Measurements from ENCODE around the gene MFSD2B.

DNA sequence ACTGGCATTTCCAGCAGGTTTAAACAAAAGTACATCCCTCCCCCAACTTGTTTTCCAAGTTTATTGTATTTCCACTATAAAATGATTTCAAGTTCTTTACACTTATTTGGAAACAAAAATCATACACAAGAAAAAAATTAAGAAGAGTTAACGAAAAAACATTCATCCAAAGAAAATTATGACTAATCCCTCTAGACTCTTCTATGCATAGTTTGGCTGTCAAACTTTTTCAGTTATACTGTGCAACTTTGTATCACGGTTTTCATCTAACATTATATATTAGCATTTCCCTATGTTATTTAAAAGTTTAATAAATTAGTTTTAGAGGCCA lies 36.7 kb downstream of the MFSD2B start:
- TF ChIP-seq POLR2A (IDR thresholded peaks at IDR 0.05), result no peak
- TF ChIP-seq CTCF (IDR thresholded peaks at IDR 0.05), result no peak

All from right lobe of liver (tissue), 4 donors.